GM12864 (cell line): ENCODE data around the gene LRRC27.

Experiments
- DNase-seq: peaks from one replicate; pipeline ENCODE4 v3.0.0-alpha.2; 2011; ENCODE audit warnings: low read depth
- H3K4me3 ChIP-seq: 2 replicates; pipeline ENCODE4 v1.5.1; 2011; ENCODE audit warnings: mild to moderate bottlenecking, low read depth, low read length, control low read depth
- CTCF ChIP-seq: IDR thresholded peaks from 2 replicates; pipeline ENCODE4 v1.5.1; 2011; ENCODE audit warnings: low read depth, mild to moderate bottlenecking, moderate library complexity, low read length, control low read depth, inconsistent platforms; ENCODE audit errors: missing control alignments

Gene LRRC27

GRCh38 chr10:132399117-132400035 is 67.4 kb downstream of the LRRC27 start:
- TF ChIP-seq CTCF, result no peak
- no peak for DNase-seq
- no peak overlapping the region for H3K4me3 ChIP-seq

- TF ChIP-seq CTCF, result no peak
- H3K4me3 ChIP-seq, result no peak overlapping the region
- no peak for DNase-seq
Measured at GRCh38 chr10:132400041-132400546, 68.1 kb downstream of the LRRC27 start.

- DNase-seq, result no peak
- no peak overlapping the region for H3K4me3 ChIP-seq
- no peak for TF ChIP-seq CTCF
Measured at GRCh38 chr10:132400547-132401151, 68.7 kb downstream of the LRRC27 start.

GRCh38 chr10:132401401-132402118 is 69.6 kb downstream of the LRRC27 start:
- DNase-seq, result no peak
- no peak overlapping the region for H3K4me3 ChIP-seq
- no peak for TF ChIP-seq CTCF

- no peak overlapping the region for H3K4me3 ChIP-seq
- no peak for DNase-seq
- no peak for TF ChIP-seq CTCF
Measured at GRCh38 chr10:132402781-132403241, 70.8 kb downstream of the LRRC27 start.

- TF ChIP-seq CTCF, result no peak
- no peak for DNase-seq
- H3K4me3 ChIP-seq, result no peak overlapping the region
Measured at GRCh38 chr10:132403511-132404168, 71.6 kb downstream of the LRRC27 start.
